PC-3 (cell line): ENCODE results near the gene KRI1. TPM values are rescaled to one million over a fixed set of nuclear protein-coding genes. Genes with fewer than 3 reads are reported as not detected.

Experiments used
- ATAC-seq: fragments of 200-7000 bp; cut with Tn5 transposase; 2 replicates; pipeline ENCODE4 v1.9.1; 2020; ENCODE audit warnings: mild to moderate bottlenecking, moderate library complexity
- BruUV-seq: library from RNA; stranded (reverse); fragments of 400-500 nt; replicated peaks from 2 replicates; lab custom pipeline; 2021; lab: Mats Ljungman, UMichigan
- CTCF ChIA-PET: fragments of 300-600 bp; sonication (Branson Sonifier 250); formaldehyde crosslinking; loops from one replicate; lab custom pipeline; 2022; ENCODE audit warnings: antibody characterized with exemption; lab: Charles Lee
- POLR2A ChIA-PET: fragments of 300-600 bp; sonication (Branson Sonifier 250); formaldehyde crosslinking; loops from one replicate; lab custom pipeline; 2022; ENCODE audit warnings: antibody characterized with exemption; ENCODE audit not compliant: unreplicated experiment; lab: Charles Lee
- DNase-seq: peaks from one replicate; pipeline ENCODE4 v3.0.0-alpha.2; 2015
- H2AFZ ChIP-seq: fragments of 300-600 bp; sonication (generic); 2 replicates; pipeline ENCODE4 v1.6.0; 2016; ENCODE audit warnings: antibody characterized with exemption, low read length
- H3F3A ChIP-seq: fragments of 300-600 bp; sonication (generic); one replicate; pipeline ENCODE4 v1.6.0; 2017; ENCODE audit warnings: antibody characterized with exemption, low read length, control low read depth, mild to moderate bottlenecking; ENCODE audit not compliant: unreplicated experiment
- H3K27ac ChIP-seq: fragments of 300-600 bp; sonication (generic); 2 replicates; pipeline ENCODE4 v1.5.1; 2016; ENCODE audit warnings: mild to moderate bottlenecking, low read length
- H3K27me3 ChIP-seq: fragments of 300-600 bp; sonication (generic); 2 replicates; pipeline ENCODE4 v1.6.1; 2016; ENCODE audit warnings: low read length, mixed read lengths
- H3K36me3 ChIP-seq: fragments of 300-600 bp; sonication (generic); 2 replicates; pipeline ENCODE4 v1.6.1; 2016; ENCODE audit warnings: low read depth, mixed run types, low read length, mixed read lengths
- H3K4me1 ChIP-seq: fragments of 300-600 bp; sonication (generic); 2 replicates; pipeline ENCODE4 v1.5.1; 2016; ENCODE audit warnings: low read length; ENCODE audit not compliant: insufficient read depth
- H3K4me2 ChIP-seq: fragments of 300-600 bp; sonication (generic); 2 replicates; pipeline ENCODE4 v1.6.0; 2016; ENCODE audit warnings: low read length
- H3K4me3 ChIP-seq: fragments of 300-600 bp; sonication (generic); 2 replicates; pipeline ENCODE4 v1.5.1; 2016; ENCODE audit warnings: mild to moderate bottlenecking, low read length, mixed read lengths
- H3K79me2 ChIP-seq: fragments of 300-600 bp; sonication (generic); 2 replicates; pipeline ENCODE4 v1.6.1; 2017; ENCODE audit warnings: low read length, mixed read lengths
- H3K9ac ChIP-seq: fragments of 300-600 bp; sonication (generic); 2 replicates; pipeline ENCODE4 v1.6.0; 2016; ENCODE audit warnings: mild to moderate bottlenecking, low read length
- H3K9me2 ChIP-seq: fragments of 300-600 bp; sonication (generic); replicated peaks from 2 replicates; pipeline ENCODE4 v1.6.1; 2016; ENCODE audit warnings: mixed run types, low read length, mixed read lengths
- H3K9me3 ChIP-seq: fragments of 300-600 bp; sonication (generic); 2 replicates; pipeline ENCODE4 v1.6.1; 2016; ENCODE audit warnings: low read length, mixed read lengths
- H4K20me1 ChIP-seq: fragments of 300-600 bp; sonication (generic); 2 replicates; pipeline ENCODE4 v1.6.1; 2016; ENCODE audit warnings: low read length, mixed read lengths
- EZH2 ChIP-seq: fragments of 300-600 bp; sonication (generic); IDR thresholded peaks from one replicate; pipeline ENCODE4 v1.6.1; 2017; ENCODE audit warnings: antibody characterized with exemption, mild to moderate bottlenecking, low read length; ENCODE audit not compliant: unreplicated experiment
- EZH2phosphoT487 ChIP-seq: fragments of 300-600 bp; sonication (generic); IDR thresholded peaks from 2 replicates; pipeline ENCODE4 v1.6.1; 2018; ENCODE audit warnings: mild to moderate bottlenecking, antibody characterized with exemption, low read length, borderline replicate concordance
- intact Hi-C: fragments of 100-400 bp; cut with micrococcal nuclease; formaldehyde crosslinking; loops from 2 replicates; pipeline ENCODE4 v1.9.0; 2023
- total RNA-seq: library from RNA; depleted of rRNA; stranded (reverse); fragments of >200 nt; gene quantifications from 2 replicates; pipeline ENCODE4 v1.2.3, GENCODE V29; 2014
- TF ChIP-seq, protein P1 (sequence below): fragments of 300-600 bp; sonication (generic); conservative IDR thresholded peaks from 2 replicates; pipeline ENCODE4 v1.5.1; 2017; ENCODE audit warnings: antibody characterized with exemption, low read depth, mild to moderate bottlenecking, low read length

The KRI1 gene
- total RNA-seq, 1 experiment from 2014 or later: 72.6 TPM

DNA sequence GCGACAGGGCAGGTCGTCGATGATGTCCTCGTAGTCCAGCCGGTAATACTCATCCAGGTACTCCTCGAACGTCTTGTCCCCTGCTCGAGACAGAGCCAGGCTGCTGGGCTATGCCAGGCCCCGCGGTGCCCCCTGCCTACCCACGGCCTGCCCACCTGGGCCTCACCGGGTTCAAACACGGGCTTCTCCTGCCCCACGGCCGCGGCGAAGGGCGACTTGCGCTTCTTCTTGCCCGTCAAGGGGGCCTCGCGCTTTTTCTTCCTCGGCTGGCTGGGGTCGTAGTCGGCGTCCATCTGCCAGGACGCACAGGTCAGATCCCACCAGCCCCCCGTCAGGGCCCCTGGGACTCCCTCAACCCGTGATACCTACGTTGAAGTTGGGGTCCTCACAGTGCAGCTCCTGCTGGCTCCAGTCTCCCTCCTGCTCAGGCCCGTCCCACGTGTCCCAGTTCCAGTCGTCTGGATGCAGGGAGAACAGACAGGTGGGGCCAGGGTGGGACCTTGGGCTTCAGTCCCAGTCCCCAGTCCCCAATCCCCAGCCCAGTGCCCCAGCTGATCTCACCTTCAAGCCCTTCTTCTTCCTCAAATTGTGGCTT, 8.1 kb downstream of the KRI1 start:
- Histone ChIP-seq H3K36me3 (peaks cover 47% of the 10 kb centered on the region), H3K27me3 (no peaks in the 10 kb centered on the region), H3K27ac (no peak overlapping the region), H4K20me1 (no peaks in the 10 kb centered on the region), H2AFZ (no peak overlapping the region), H3K79me2 (no peaks in the 10 kb centered on the region), H3K4me1 (no peaks in the 10 kb centered on the region), H3K4me2 (no peak overlapping the region), H3K9me3 (no peaks in the 10 kb centered on the region), H3F3A (no peaks in the 10 kb centered on the region), H3K9ac (no peak overlapping the region), H3K9me2 (no peaks in the 10 kb centered on the region), H3K4me3 (no peak overlapping the region)
- POLR2A ChIA-PET: no interaction called here
- intact Hi-C loops: no loop called here
- no peak for ATAC-seq
- DNase-seq: no peak
- no peak for TF ChIP-seq EZH2
- TF ChIP-seq, protein P1, sequence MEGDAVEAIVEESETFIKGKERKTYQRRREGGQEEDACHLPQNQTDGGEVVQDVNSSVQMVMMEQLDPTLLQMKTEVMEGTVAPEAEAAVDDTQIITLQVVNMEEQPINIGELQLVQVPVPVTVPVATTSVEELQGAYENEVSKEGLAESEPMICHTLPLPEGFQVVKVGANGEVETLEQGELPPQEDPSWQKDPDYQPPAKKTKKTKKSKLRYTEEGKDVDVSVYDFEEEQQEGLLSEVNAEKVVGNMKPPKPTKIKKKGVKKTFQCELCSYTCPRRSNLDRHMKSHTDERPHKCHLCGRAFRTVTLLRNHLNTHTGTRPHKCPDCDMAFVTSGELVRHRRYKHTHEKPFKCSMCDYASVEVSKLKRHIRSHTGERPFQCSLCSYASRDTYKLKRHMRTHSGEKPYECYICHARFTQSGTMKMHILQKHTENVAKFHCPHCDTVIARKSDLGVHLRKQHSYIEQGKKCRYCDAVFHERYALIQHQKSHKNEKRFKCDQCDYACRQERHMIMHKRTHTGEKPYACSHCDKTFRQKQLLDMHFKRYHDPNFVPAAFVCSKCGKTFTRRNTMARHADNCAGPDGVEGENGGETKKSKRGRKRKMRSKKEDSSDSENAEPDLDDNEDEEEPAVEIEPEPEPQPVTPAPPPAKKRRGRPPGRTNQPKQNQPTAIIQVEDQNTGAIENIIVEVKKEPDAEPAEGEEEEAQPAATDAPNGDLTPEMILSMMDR: no peak
- TF ChIP-seq EZH2phosphoT487: no peak
- BruUV-seq: no TSS peak
- CTCF ChIA-PET: no interaction called here

DNA sequence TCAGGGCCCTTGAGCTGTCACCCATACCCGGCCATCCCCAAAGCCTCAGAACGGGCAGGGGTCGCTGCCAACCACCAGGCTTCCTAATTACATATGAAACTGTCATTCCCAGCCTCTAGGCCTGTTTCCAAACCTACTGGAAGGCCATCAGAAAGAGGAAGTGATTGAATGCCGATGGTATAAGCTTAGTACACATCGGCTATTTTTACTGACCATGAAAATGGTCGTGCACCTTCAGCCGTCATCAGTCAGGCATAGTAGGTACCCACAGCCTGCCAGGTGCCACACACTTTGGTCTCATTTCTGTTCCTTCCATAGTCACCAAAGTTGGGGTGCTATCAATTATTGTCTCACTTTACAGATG, 10.2 kb downstream of the KRI1 start:
- no peak overlapping the region for H3K4me2 ChIP-seq
- ChIA-PET POLR2A (no interaction called here), CTCF (interaction anchor here (0.6 kb wide), 1 partner anchor 50 kb away, joined by 6 read pairs; no protein-coding TSS in a partner anchor)
- H3K9me2 ChIP-seq: no peaks in the 10 kb centered on the region
- H3F3A ChIP-seq: no peaks in the 10 kb centered on the region
- H3K27me3 ChIP-seq: no peaks in the 10 kb centered on the region
- intact Hi-C loops: no loop called here
- TF ChIP-seq EZH2 (no peak), EZH2phosphoT487 (no peak)
- TF ChIP-seq, protein P1: no peak
- H3K9me3 ChIP-seq: no peaks in the 10 kb centered on the region
- no peaks in the 10 kb centered on the region for H4K20me1 ChIP-seq
- DNase-seq: no peak
- H2AFZ ChIP-seq: no peak overlapping the region
- no peaks in the 10 kb centered on the region for H3K4me1 ChIP-seq
- H3K27ac ChIP-seq: no peak overlapping the region
- peaks cover 49% of the 10 kb centered on the region for H3K36me3 ChIP-seq
- BruUV-seq: TSS peak; percentile 22
- no peak for ATAC-seq
- no peak overlapping the region for H3K9ac ChIP-seq
- no peaks in the 10 kb centered on the region for H3K79me2 ChIP-seq
- no peak overlapping the region for H3K4me3 ChIP-seq
